HepG2 (cell line): ENCODE results near the gene TSPAN31. TPM values are rescaled to one million over a fixed set of nuclear protein-coding genes. Genes with fewer than 3 reads are reported as not detected.

Experiments used
- AHDC1 ChIP-seq: sonication (generic); formaldehyde crosslinking; IDR thresholded peaks from 2 replicates; pipeline ENCODE4 v1.5.1; 2020; ENCODE audit warnings: mild to moderate bottlenecking, missing genetic modification reagents, borderline replicate concordance
- CHD4 ChIP-seq: fragments of 200-600 bp; sonication (generic); IDR thresholded peaks from 2 replicates; pipeline ENCODE4 v1.7.0; 2017; ENCODE audit warnings: mild to moderate bottlenecking, low read length, borderline replicate concordance
- HNRNPLL ChIP-seq: fragments of 200-400 bp; formaldehyde crosslinking; IDR thresholded peaks from 2 replicates; pipeline ENCODE4 v1.6.1; 2017; ENCODE audit warnings: mild to moderate bottlenecking, low read depth, low read length; ENCODE audit not compliant: poor library complexity, severe bottlenecking
- HNRNPUL1 ChIP-seq: fragments of 200-400 bp; formaldehyde crosslinking; IDR thresholded peaks from 2 replicates; pipeline ENCODE4 v1.6.1; 2017; ENCODE audit warnings: low read depth, mild to moderate bottlenecking, low read length, moderate library complexity
- KAT7 ChIP-seq: IDR thresholded peaks from 2 replicates; pipeline ENCODE4 v1.6.1; 2018; ENCODE audit warnings: borderline replicate concordance, missing compliant biosample characterization
- MAFF ChIP-seq: IDR thresholded peaks from 2 replicates; pipeline ENCODE4 v1.6.1; 2011; ENCODE audit warnings: low read depth, low read length, improper control_type of control experiment
- MLXIP ChIP-seq: sonication (generic); formaldehyde crosslinking; IDR thresholded peaks from 2 replicates; pipeline ENCODE4 v1.9.0; 2021; ENCODE audit warnings: missing genetic modification reagents, borderline replicate concordance
- RXRA ChIP-seq: sonication (generic); formaldehyde crosslinking; IDR thresholded peaks from 2 replicates; pipeline ENCODE4 v1.5.1; 2020; ENCODE audit warnings: missing genetic modification reagents
- TEAD2 ChIP-seq: sonication (generic); formaldehyde crosslinking; IDR thresholded peaks from 2 replicates; pipeline ENCODE4 v1.9.0; 2021; ENCODE audit warnings: missing genetic modification reagents
- TIGD3 ChIP-seq: sonication (generic); formaldehyde crosslinking; IDR thresholded peaks from 2 replicates; pipeline ENCODE4 v1.5.1; 2020; ENCODE audit warnings: mild to moderate bottlenecking, missing genetic modification reagents, borderline replicate concordance
- ZBTB10 ChIP-seq: sonication (generic); formaldehyde crosslinking; IDR thresholded peaks from 2 replicates; pipeline ENCODE4 v1.4.0; 2020; ENCODE audit warnings: missing genetic modification reagents, borderline replicate concordance
- polyA plus RNA-seq, 8 experiments: library from polyadenylated mRNA; depleted of rRNA in 3 of 8; stranded (reverse) in 7 of 8; unstranded in 1 of 8; fragments of >200 nt; fragmentation: Illumina TruSeq in 4 of 8; extraction: Trizol in 4 of 8; gene quantifications; 2 replicates each; pipeline versions ENCODE4 v1.2.1 to v1.2.3, GENCODE V29; 2011 to 2016; ENCODE audit warnings: low read depth in 4 of 8, missing spikeins in 1 of 8, mixed read lengths in 1 of 8; ENCODE audit not compliant: insufficient read depth in 1 of 8
- total RNA-seq, 5 experiments: library from RNA; depleted of rRNA; stranded (reverse); fragments of >200 nt; fragmentation: Illumina TruSeq; extraction: Trizol; gene quantifications; 2 replicates each; pipeline ENCODE4 v1.2.3, GENCODE V29; 2016; ENCODE audit warnings: low read depth in 1 of 5

TSPAN31 gene
- total and polyA plus RNA-seq, 2 of the 13 experiments (the other 11 are each of a cell fraction or from before 2014, with no cell fraction given): 10.4 to 24.6 TPM

GRCh38 chr12:57782608-57783465 is 38.0 kb downstream of the TSPAN31 start, which contains the start of gene TSFM (continued):
- peak; percentile 96; the same call in 1 of the 2 replicates for TF ChIP-seq KAT7
- TF ChIP-seq TIGD3 (CRISPR knock-in tag): no peak
- TF ChIP-seq HNRNPUL1: no peak
- TF ChIP-seq RXRA (CRISPR knock-in tag): peak; percentile 69
- no peak for TF ChIP-seq TEAD2
- no peak for TF ChIP-seq MLXIP (CRISPR knock-in tag)
- TF ChIP-seq CHD4: no peak
- TF ChIP-seq HNRNPLL: peak; percentile 79
- TF ChIP-seq AHDC1 (CRISPR knock-in tag): peak; percentile 70; the same call in 1 of the 2 replicates
- no peak for TF ChIP-seq ZBTB10
- TF ChIP-seq MAFF: no peak
